H9 (cell line): ENCODE measurements around the gene TEDDM1. TPM values are rescaled to one million over a fixed set of nuclear protein-coding genes. Genes with fewer than 3 reads are reported as not detected.

Source experiments
- DNase-seq: peaks from one replicate; pipeline ENCODE4 v3.0.0-alpha.2; 2017
- H2AFZ ChIP-seq: one replicate; pipeline ENCODE4 v1.6.1; 2013; ENCODE audit warnings: mild to moderate bottlenecking, low read length, control low read depth, moderate library complexity
- H2AK5ac ChIP-seq: 2 replicates; pipeline ENCODE4 v1.6.1; 2013; ENCODE audit warnings: low read length, control low read depth, mixed read lengths; ENCODE audit not compliant: insufficient read length
- H2BK120ac ChIP-seq: one replicate; pipeline ENCODE4 v1.6.1; 2013; ENCODE audit warnings: low read depth, mild to moderate bottlenecking, low read length, control low read depth, inconsistent platforms; ENCODE audit not compliant: poor library complexity, severe bottlenecking
- H2BK12ac ChIP-seq: 2 replicates; pipeline ENCODE4 v1.6.1; 2013; ENCODE audit warnings: low read length, control low read depth, mixed read lengths, low read depth; ENCODE audit not compliant: insufficient read length
- H2BK15ac ChIP-seq: 2 replicates; pipeline ENCODE4 v1.6.1; 2013; ENCODE audit warnings: low read depth, low read length, control low read depth
- H2BK20ac ChIP-seq: one replicate; pipeline ENCODE4 v1.6.1; 2013; ENCODE audit warnings: low read depth, mild to moderate bottlenecking, low read length, control low read depth, inconsistent platforms; ENCODE audit not compliant: poor library complexity, severe bottlenecking
- H2BK5ac ChIP-seq: 2 replicates; pipeline ENCODE4 v1.6.1; 2013; ENCODE audit warnings: low read length, control low read depth, mixed read lengths; ENCODE audit not compliant: insufficient read length
- H3K14ac ChIP-seq: 2 replicates; pipeline ENCODE4 v1.6.1; 2013; ENCODE audit warnings: low read length, control low read depth; ENCODE audit not compliant: insufficient read depth
- H3K18ac ChIP-seq: 2 replicates; pipeline ENCODE4 v1.6.1; 2013; ENCODE audit warnings: low read depth, mild to moderate bottlenecking, mixed read lengths, low read length, control low read depth; ENCODE audit not compliant: insufficient read length
- H3K23ac ChIP-seq: 2 replicates; pipeline ENCODE4 v1.6.1; 2013; ENCODE audit warnings: low read length, control low read depth, mixed read lengths, low read depth; ENCODE audit not compliant: insufficient read length
- H3K23me2 ChIP-seq: 2 replicates; pipeline ENCODE4 v1.6.1; 2013; ENCODE audit warnings: low read depth, mild to moderate bottlenecking, mixed read lengths, low read length, control low read depth; ENCODE audit not compliant: insufficient read length, poor library complexity, severe bottlenecking
- H3K27ac ChIP-seq: 2 replicates; pipeline ENCODE4 v1.5.1; 2013; ENCODE audit warnings: low read length, control low read depth, mixed read lengths, low read depth; ENCODE audit not compliant: insufficient read length
- H3K27me3 ChIP-seq: 2 replicates; pipeline ENCODE4 v1.6.1; 2013; ENCODE audit warnings: low read length, control low read depth, inconsistent platforms; ENCODE audit not compliant: insufficient read depth
- H3K4ac ChIP-seq: 2 replicates; pipeline ENCODE4 v1.6.1; 2013; ENCODE audit warnings: low read depth, mild to moderate bottlenecking, control low read depth, inconsistent platforms, low read length, moderate library complexity
- H3K4me1 ChIP-seq: 2 replicates; pipeline ENCODE4 v1.6.1; 2013; ENCODE audit warnings: low read length, control low read depth, inconsistent platforms; ENCODE audit not compliant: insufficient read depth
- H3K4me2 ChIP-seq: 2 replicates; pipeline ENCODE4 v1.6.1; 2013; ENCODE audit warnings: low read length, control low read depth, mixed read lengths; ENCODE audit not compliant: insufficient read length, insufficient read depth
- H3K56ac ChIP-seq: 2 replicates; pipeline ENCODE4 v1.6.1; 2013; ENCODE audit warnings: low read depth, mild to moderate bottlenecking, mixed read lengths, low read length, control low read depth; ENCODE audit not compliant: insufficient read length
- H3K79me1 ChIP-seq: 2 replicates; pipeline ENCODE4 v1.6.1; 2013; ENCODE audit warnings: low read depth, mild to moderate bottlenecking, moderate library complexity, low read length, control low read depth, inconsistent platforms; ENCODE audit not compliant: insufficient read depth, poor library complexity, severe bottlenecking
- H3K79me2 ChIP-seq: 2 replicates; pipeline ENCODE4 v1.6.1; 2013; ENCODE audit warnings: low read length, control low read depth, inconsistent platforms; ENCODE audit not compliant: insufficient read depth
- H3K9ac ChIP-seq: 2 replicates; pipeline ENCODE4 v1.6.1; 2013; ENCODE audit warnings: low read length, control low read depth, mixed read lengths; ENCODE audit not compliant: insufficient read length; ENCODE audit errors: extremely low read depth
- H3K9me3 ChIP-seq: one replicate; pipeline ENCODE4 v1.6.1; 2013; ENCODE audit warnings: low read depth, low read length, inconsistent platforms; ENCODE audit not compliant: control insufficient read depth
- H3T11ph ChIP-seq: one replicate; pipeline ENCODE4 v1.6.1; 2013; ENCODE audit warnings: mild to moderate bottlenecking, low read length, control low read depth, inconsistent platforms
- H4K20me1 ChIP-seq: one replicate; pipeline ENCODE4 v1.6.1; 2013; ENCODE audit not compliant: control insufficient read depth, insufficient read length, insufficient read depth
- H4K5ac ChIP-seq: 2 replicates; pipeline ENCODE4 v1.6.1; 2013; ENCODE audit warnings: low read depth, mild to moderate bottlenecking, mixed read lengths, low read length, control low read depth; ENCODE audit not compliant: insufficient read length
- H4K8ac ChIP-seq: replicated peaks from 2 replicates; pipeline ENCODE4 v1.6.1; 2013; ENCODE audit warnings: low read length, control low read depth, mixed read lengths, low read depth; ENCODE audit not compliant: insufficient read length
- H4K91ac ChIP-seq: 2 replicates; pipeline ENCODE4 v1.6.1; 2013; ENCODE audit warnings: low read depth, mild to moderate bottlenecking, moderate library complexity, mixed read lengths, low read length, control low read depth; ENCODE audit not compliant: insufficient read length
- H3K27ac Mint-ChIP-seq, 3 experiments: 2 replicates in 2 of 3; 3 replicates in 1 of 3; pipeline ENCODE4 v1.8.0; 2020 to 2021; ENCODE audit warnings: mixed read lengths in 3 of 3, mild to moderate bottlenecking in 1 of 3, moderate library complexity in 1 of 3
- H3K27me3 Mint-ChIP-seq: 2 replicates; pipeline ENCODE4 v1.8.0; 2021; ENCODE audit warnings: low read depth, mild to moderate bottlenecking, moderate library complexity, mixed read lengths
- H3K36me3 Mint-ChIP-seq, 3 experiments: 2 replicates in 2 of 3; 3 replicates in 1 of 3; pipeline ENCODE4 v1.8.0; 2020 to 2021; ENCODE audit warnings: low read depth in 3 of 3, mixed read lengths in 3 of 3; ENCODE audit not compliant: insufficient read depth in 1 of 3
- H3K4me1 Mint-ChIP-seq, 2 experiments: 2 replicates each; pipeline ENCODE4 v1.8.0; 2020; ENCODE audit warnings: mixed read lengths in 2 of 2
- H3K4me3 Mint-ChIP-seq, 2 experiments: 2 replicates in 1 of 2; 3 replicates in 1 of 2; pipeline ENCODE4 v1.8.0; 2020 to 2021; ENCODE audit warnings: mild to moderate bottlenecking in 2 of 2, mixed read lengths in 2 of 2, moderate library complexity in 1 of 2
- H3K9me3 Mint-ChIP-seq, 2 experiments: 2 replicates in 1 of 2; 3 replicates in 1 of 2; pipeline ENCODE4 v1.8.0; 2020; ENCODE audit warnings: mild to moderate bottlenecking in 2 of 2, mixed read lengths in 2 of 2, moderate library complexity in 1 of 2
- WGBS: extraction: QIAGEN DNeasy Blood & Tissue Kit; methylation state at CpG from one replicate; pipeline ENCODE4 v1.1.7; 2013; ENCODE audit warnings: missing lambda C conversion rate, low lambda C conversion rate, mixed read lengths; ENCODE audit not compliant: insufficient read length; ENCODE audit errors: extremely low coverage; 5-methylcytosine and 5-hydroxymethylcytosine counted together
- total RNA-seq: library from RNA; stranded (reverse); gene quantifications from 2 replicates; pipeline ENCODE4 v1.2.1, GENCODE V29; 2021
- TF ChIP-seq, protein P1 (sequence below): fragments of 200-600 bp; sonication (generic); conservative IDR thresholded peaks from 3 replicates; pipeline ENCODE4 v1.8.0; 2021; ENCODE audit warnings: antibody characterized with exemption, mild to moderate bottlenecking

TEDDM1 gene
- total RNA-seq, 1 experiment from 2014 or later: not detected

DNA sequence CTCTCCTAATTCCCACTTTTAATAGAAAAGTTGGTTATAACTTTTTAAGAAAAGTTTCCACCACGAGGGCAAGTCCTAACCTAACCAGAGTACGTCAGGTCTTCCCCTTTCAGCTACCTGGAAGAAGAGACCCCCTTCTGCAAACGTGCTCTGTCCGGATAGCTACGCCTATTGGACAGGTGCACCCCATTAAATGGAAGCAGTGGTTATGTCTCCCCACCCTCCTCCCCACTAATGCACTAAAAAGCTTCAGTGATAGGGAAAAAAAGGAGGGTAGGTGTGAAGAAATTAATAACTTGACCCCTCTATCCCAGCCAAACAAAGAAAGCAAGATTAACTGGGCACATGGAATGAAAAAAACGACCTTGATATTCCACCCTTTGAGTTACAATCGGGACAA, 16.5 kb downstream of the TEDDM1 start:
- Histone ChIP-seq H4K5ac (no peak overlapping the region), H3K4me1 (no peaks in the 10 kb centered on the region), H2BK5ac (no peak overlapping the region), H3K9ac (no peak overlapping the region), H3K23ac (no peak overlapping the region), H3T11ph (no peak overlapping the region), H4K8ac (no peak overlapping the region), H2BK120ac (no peak overlapping the region), H3K27me3 (no peaks in the 10 kb centered on the region), H3K4me2 (no peak overlapping the region), H2BK12ac (no peak overlapping the region), H3K79me1 (peaks cover 5% of the 10 kb centered on the region), H4K20me1 (no peaks in the 10 kb centered on the region), H2AFZ (no peak overlapping the region), H3K23me2 (no peaks in the 10 kb centered on the region), H2BK20ac (no peak overlapping the region), H2AK5ac (no peak overlapping the region), H3K9me3 (no peaks in the 10 kb centered on the region), H3K4ac (no peak overlapping the region), H4K91ac (no peak overlapping the region), H3K18ac (no peak overlapping the region), H3K79me2 (peaks cover 5% of the 10 kb centered on the region; the same call in 1 of the 2 replicates), H3K56ac (no peak overlapping the region), H3K27ac (no peak overlapping the region), H2BK15ac (no peak overlapping the region), H3K14ac (no peak overlapping the region)
- no peak overlapping the region for H3K4me3 Mint-ChIP-seq
- H3K36me3 Mint-ChIP-seq: peaks cover 57 to 82% (median 77%) of the 10 kb centered on the region in 3 experiments
- no CpG with 5 or more reads among the region's 7 CpGs for WGBS
- no peak for DNase-seq
- no peaks in the 10 kb centered on the region for H3K9me3 Mint-ChIP-seq
- H3K27me3 Mint-ChIP-seq: no peaks in the 10 kb centered on the region
- TF ChIP-seq, protein P1, sequence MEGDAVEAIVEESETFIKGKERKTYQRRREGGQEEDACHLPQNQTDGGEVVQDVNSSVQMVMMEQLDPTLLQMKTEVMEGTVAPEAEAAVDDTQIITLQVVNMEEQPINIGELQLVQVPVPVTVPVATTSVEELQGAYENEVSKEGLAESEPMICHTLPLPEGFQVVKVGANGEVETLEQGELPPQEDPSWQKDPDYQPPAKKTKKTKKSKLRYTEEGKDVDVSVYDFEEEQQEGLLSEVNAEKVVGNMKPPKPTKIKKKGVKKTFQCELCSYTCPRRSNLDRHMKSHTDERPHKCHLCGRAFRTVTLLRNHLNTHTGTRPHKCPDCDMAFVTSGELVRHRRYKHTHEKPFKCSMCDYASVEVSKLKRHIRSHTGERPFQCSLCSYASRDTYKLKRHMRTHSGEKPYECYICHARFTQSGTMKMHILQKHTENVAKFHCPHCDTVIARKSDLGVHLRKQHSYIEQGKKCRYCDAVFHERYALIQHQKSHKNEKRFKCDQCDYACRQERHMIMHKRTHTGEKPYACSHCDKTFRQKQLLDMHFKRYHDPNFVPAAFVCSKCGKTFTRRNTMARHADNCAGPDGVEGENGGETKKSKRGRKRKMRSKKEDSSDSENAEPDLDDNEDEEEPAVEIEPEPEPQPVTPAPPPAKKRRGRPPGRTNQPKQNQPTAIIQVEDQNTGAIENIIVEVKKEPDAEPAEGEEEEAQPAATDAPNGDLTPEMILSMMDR: no peak
- 0 out of 7 replicates have a peak overlapping the region, but pooled peaks of 1 of the 3 experiments have one; percentile 40 for H3K27ac Mint-ChIP-seq
- peaks cover 6 to 15% of the 10 kb centered on the region in 2 experiments for H3K4me1 Mint-ChIP-seq
